IMR-90 (cell line): Measurements from ENCODE around the gene HSPH1. TPM values are rescaled to one million over a fixed set of nuclear protein-coding genes. Genes with fewer than 3 reads are reported as not detected.

Experiments
- ATAC-seq: fragments of 200-7000 bp; cut with Tn5 transposase; 2 replicates; pipeline ENCODE4 v1.9.1; 2020; ENCODE audit warnings: low read depth, mild to moderate bottlenecking, moderate library complexity
- Bru-seq: library from RNA; stranded (reverse); fragments of 400-500 nt; gene quantifications from one replicate; lab custom pipeline; 2021; lab: Mats Ljungman, UMichigan
- BruChase-seq, 2 experiments: library from RNA; stranded (reverse); fragments of 400-500 nt; gene quantifications; one replicate each; lab custom pipeline; 2021; lab: Mats Ljungman, UMichigan
- BruUV-seq: library from RNA; stranded (reverse); fragments of 400-500 nt; replicated peaks from 2 replicates; lab custom pipeline; 2021; lab: Mats Ljungman, UMichigan
- CTCF ChIA-PET: fragments of 300-600 bp; formaldehyde crosslinking; extraction: SDS; loops from one replicate; lab custom pipeline; 2021; ENCODE audit warnings: antibody characterized with exemption; lab: Yijun Ruan, JAX
- POLR2A ChIA-PET: fragments of 300-600 bp; sonication (Branson Sonifier 250); formaldehyde crosslinking; loops from one replicate; lab custom pipeline; 2022; ENCODE audit warnings: antibody characterized with exemption; ENCODE audit not compliant: unreplicated experiment; lab: Charles Lee
- DNase-seq: peaks from one replicate; pipeline ENCODE4 v3.0.0; 2013
- H2AFZ ChIP-seq: replicated peaks from 2 replicates; pipeline ENCODE3; 2013; ENCODE audit warnings: low read length, mild to moderate bottlenecking; ENCODE audit not compliant: poor library complexity
- H2AK5ac ChIP-seq: 2 replicates; pipeline ENCODE4 v1.6.1; 2013; ENCODE audit warnings: low read depth, low read length, inconsistent platforms
- H2AK9ac ChIP-seq: replicated peaks from 2 replicates; pipeline ENCODE3; 2013; ENCODE audit warnings: mild to moderate bottlenecking, low read depth, low read length, moderate library complexity; ENCODE audit not compliant: poor library complexity
- H2BK120ac ChIP-seq: 2 replicates; pipeline ENCODE4 v1.6.1; 2013; ENCODE audit warnings: low read depth, low read length, inconsistent platforms
- H2BK15ac ChIP-seq: 3 replicates; pipeline ENCODE4 v1.6.1; 2013; ENCODE audit warnings: low read depth, low read length, inconsistent platforms
- H2BK20ac ChIP-seq: 2 replicates; pipeline ENCODE4 v1.6.1; 2013; ENCODE audit warnings: low read depth, mild to moderate bottlenecking, inconsistent platforms, low read length, moderate library complexity
- H2BK5ac ChIP-seq: 2 replicates; pipeline ENCODE4 v1.6.1; 2013; ENCODE audit warnings: mild to moderate bottlenecking, low read depth, low read length, inconsistent platforms; ENCODE audit not compliant: poor library complexity, severe bottlenecking
- H3K14ac ChIP-seq: replicated peaks from 2 replicates; pipeline ENCODE4 v1.6.1; 2013; ENCODE audit warnings: low read depth, low read length, inconsistent platforms
- H3K18ac ChIP-seq: 2 replicates; pipeline ENCODE4 v1.6.1; 2013; ENCODE audit warnings: low read depth, low read length, control low read depth
- H3K23ac ChIP-seq: 2 replicates; pipeline ENCODE4 v1.6.1; 2013; ENCODE audit warnings: low read depth, low read length, inconsistent platforms
- H3K27ac ChIP-seq: 2 replicates; pipeline ENCODE4 v1.5.1; 2013; ENCODE audit warnings: mild to moderate bottlenecking, control low read depth, low read length; ENCODE audit not compliant: insufficient read depth
- H3K27me3 ChIP-seq: 2 replicates; pipeline ENCODE4 v1.6.1; 2013; ENCODE audit warnings: low read length; ENCODE audit not compliant: control insufficient read depth, insufficient read depth
- H3K36me3 ChIP-seq: 2 replicates; pipeline ENCODE4 v1.6.1; 2013; ENCODE audit warnings: low read length, mixed read lengths; ENCODE audit not compliant: control insufficient read depth, insufficient read depth
- H3K4ac ChIP-seq: 2 replicates; pipeline ENCODE4 v1.6.1; 2013; ENCODE audit warnings: low read depth, low read length, inconsistent platforms
- H3K4me1 ChIP-seq: 2 replicates; pipeline ENCODE4 v1.6.1; 2013; ENCODE audit warnings: low read length, mixed read lengths; ENCODE audit not compliant: control insufficient read depth, insufficient read depth
- H3K4me2 ChIP-seq: 2 replicates; pipeline ENCODE4 v1.6.1; 2013; ENCODE audit warnings: low read depth, mild to moderate bottlenecking, control low read depth, low read length, moderate library complexity
- H3K4me3 ChIP-seq: 2 replicates; pipeline ENCODE4 v1.5.1; 2013; ENCODE audit warnings: low read depth, mild to moderate bottlenecking, control low read depth, low read length, moderate library complexity; ENCODE audit not compliant: insufficient read depth
- H3K56ac ChIP-seq: 2 replicates; pipeline ENCODE4 v1.6.1; 2013; ENCODE audit warnings: low read length, inconsistent platforms; ENCODE audit not compliant: insufficient read depth; ENCODE audit errors: extremely low read depth
- H3K79me1 ChIP-seq, 2 experiments: 2 replicates each; pipeline ENCODE4 v1.6.1; 2013; ENCODE audit warnings: low read length in 2 of 2, inconsistent platforms in 1 of 2, low read depth in 1 of 2
- H3K9ac ChIP-seq: 2 replicates; pipeline ENCODE4 v1.6.1; 2013; ENCODE audit warnings: low read depth, low read length, control low read depth
- H3K9me1 ChIP-seq: 2 replicates; pipeline ENCODE4 v1.6.1; 2013; ENCODE audit warnings: low read length, inconsistent platforms; ENCODE audit not compliant: insufficient read depth
- H3K9me3 ChIP-seq: 2 replicates; pipeline ENCODE4 v1.6.1; 2013; ENCODE audit warnings: low read length; ENCODE audit not compliant: control insufficient read depth, insufficient read depth
- H4K20me1 ChIP-seq: 2 replicates; pipeline ENCODE4 v1.6.1; 2013; ENCODE audit warnings: low read length, inconsistent platforms; ENCODE audit not compliant: insufficient read depth
- H4K5ac ChIP-seq: 2 replicates; pipeline ENCODE4 v1.6.1; 2013; ENCODE audit warnings: mild to moderate bottlenecking, low read depth, low read length, control low read depth
- H4K8ac ChIP-seq, 2 experiments: 2 replicates each; pipeline ENCODE4 v1.6.1; 2013; ENCODE audit warnings: low read depth in 2 of 2, low read length in 2 of 2, control low read depth in 1 of 2, inconsistent platforms in 1 of 2
- H4K91ac ChIP-seq: 2 replicates; pipeline ENCODE4 v1.6.1; 2013; ENCODE audit warnings: low read depth, low read length, inconsistent platforms; ENCODE audit not compliant: insufficient read depth
- BHLHE40 ChIP-seq: fragments of 150-350 bp; IDR thresholded peaks from 2 replicates; pipeline ENCODE4 v1.6.1; 2016; ENCODE audit warnings: mild to moderate bottlenecking, low read depth, low read length
- CEBPB ChIP-seq: IDR thresholded peaks from 2 replicates; pipeline ENCODE4 v1.6.1; 2012; ENCODE audit warnings: low read depth, low read length, improper control_type of control experiment
- CHD1 ChIP-seq: IDR thresholded peaks from 2 replicates; pipeline ENCODE4 v1.6.1; 2012; ENCODE audit warnings: low read depth, low read length, improper control_type of control experiment
- CTCF ChIP-seq: conservative IDR thresholded peaks from 2 replicates; pipeline ENCODE4 v1.5.1; 2012; ENCODE audit warnings: mild to moderate bottlenecking, low read depth, low read length, improper control_type of control experiment
- ELK1 ChIP-seq: fragments of 150-350 bp; IDR thresholded peaks from 2 replicates; pipeline ENCODE4 v1.6.1; 2016; ENCODE audit warnings: low read depth, mild to moderate bottlenecking, low read length, moderate library complexity, borderline replicate concordance
- FOS ChIP-seq: fragments of 150-350 bp; IDR thresholded peaks from 2 replicates; pipeline ENCODE4 v1.6.1; 2016; ENCODE audit warnings: low read depth, low read length
- MXI1 ChIP-seq: IDR thresholded peaks from 2 replicates; pipeline ENCODE4 v1.6.1; 2012; ENCODE audit warnings: low read depth, mild to moderate bottlenecking, low read length, moderate library complexity, borderline replicate concordance
- POLR2A ChIP-seq: IDR thresholded peaks from 2 replicates; pipeline ENCODE4 v1.6.1; 2012; ENCODE audit warnings: mild to moderate bottlenecking, low read depth, low read length
- RCOR1 ChIP-seq: IDR thresholded peaks from 2 replicates; pipeline ENCODE4 v1.6.1; 2012; ENCODE audit warnings: mild to moderate bottlenecking, low read length, improper control_type of control experiment; ENCODE audit not compliant: insufficient replicate concordance
- RFX5 ChIP-seq: IDR thresholded peaks from 2 replicates; pipeline ENCODE4 v1.8.0; 2012; ENCODE audit warnings: low read depth, mild to moderate bottlenecking, low read length, moderate library complexity
- SMC3 ChIP-seq: fragments of 150-350 bp; IDR thresholded peaks from 2 replicates; pipeline ENCODE4 v1.6.1; 2016; ENCODE audit warnings: low read depth, mild to moderate bottlenecking, antibody characterized with exemption, low read length, moderate library complexity
- USF2 ChIP-seq: fragments of 150-350 bp; IDR thresholded peaks from 2 replicates; pipeline ENCODE4 v1.6.1; 2017; ENCODE audit warnings: mild to moderate bottlenecking, antibody characterized with exemption, low read length, low read depth
- WGBS, 2 experiments: methylation state at CpG; one replicate each; pipeline versions ENCODE4 v1.1.5 to v1.1.7; 2013; ENCODE audit warnings: missing lambda C conversion rate in 2 of 2; ENCODE audit not compliant: insufficient read length in 1 of 2; ENCODE audit errors: extremely low coverage in 2 of 2; 5-methylcytosine and 5-hydroxymethylcytosine counted together
- dilution Hi-C: fragments of 300-500 bp; cut with HindIII; formaldehyde crosslinking; loops from one replicate; pipeline ENCODE4 v1.14.3; 2018; ENCODE audit warnings: low sequenced_read_pairs; ENCODE audit not compliant: unreplicated experiment
- in situ Hi-C: fragments of 300-500 bp; cut with MboI; formaldehyde crosslinking; loops from 3 replicates; pipeline ENCODE4 v1.14.3; 2019; ENCODE audit warnings: low sequenced_read_pairs, inconsistent platforms, mixed read lengths
- intact Hi-C: fragments of 100-400 bp; cut with micrococcal nuclease; formaldehyde crosslinking; loops from 2 replicates; pipeline ENCODE4 v1.10.0; 2022
- long read RNA-seq: library from polyadenylated mRNA; unstranded; transcript quantifications from one replicate; pipeline ENCODE4 v2.0.0, GENCODE V29; 2021; ENCODE audit not compliant: unreplicated experiment
- polyA plus RNA-seq, 3 experiments: library from polyadenylated mRNA; depleted of rRNA; stranded (reverse); fragments of >200 nt; gene quantifications; 2 replicates each; pipeline ENCODE4 v1.2.3, GENCODE V29; 2012; ENCODE audit warnings: low replicate concordance in 1 of 3
- total RNA-seq: library from RNA; depleted of rRNA; stranded (reverse); fragments of >200 nt; gene quantifications from 2 replicates; pipeline ENCODE4 v1.2.3, GENCODE V29; 2012; rRNA removed

The HSPH1 gene
- total RNA-seq: 40.3 and 58.3 TPM in 2 replicates
- polyA plus RNA-seq (2012; rRNA removed): 35.4 and 36.8 TPM in 2 replicates
- 6.7 and 13.1 TPM in 2 replicates for polyA plus RNA-seq (2012; cell fraction: cytosol; rRNA removed)
- polyA plus RNA-seq (2012; cell fraction: nucleus; rRNA removed; ENCODE audit: low replicate concordance): 8.7 and 30.2 TPM in 2 replicates
- Bru-seq, nascent RNA: percentile 76 among the genes with signal in this experiment
- percentile 79 among the genes with signal in this experiment for BruChase-seq, experiment 1, labeled RNA remaining after a 6-hour chase
- BruChase-seq, experiment 2, labeled RNA remaining after a 2-hour chase: percentile 79 among the genes with signal in this experiment
- long read RNA-seq, full-length matches to known transcripts: 116 of 173 reads
- long read RNA-seq, partial matches to known transcripts: 43 of 173 reads
- long read RNA-seq, other reads (novel, unspliced or antisense): 14 of 173 reads

DNA sequence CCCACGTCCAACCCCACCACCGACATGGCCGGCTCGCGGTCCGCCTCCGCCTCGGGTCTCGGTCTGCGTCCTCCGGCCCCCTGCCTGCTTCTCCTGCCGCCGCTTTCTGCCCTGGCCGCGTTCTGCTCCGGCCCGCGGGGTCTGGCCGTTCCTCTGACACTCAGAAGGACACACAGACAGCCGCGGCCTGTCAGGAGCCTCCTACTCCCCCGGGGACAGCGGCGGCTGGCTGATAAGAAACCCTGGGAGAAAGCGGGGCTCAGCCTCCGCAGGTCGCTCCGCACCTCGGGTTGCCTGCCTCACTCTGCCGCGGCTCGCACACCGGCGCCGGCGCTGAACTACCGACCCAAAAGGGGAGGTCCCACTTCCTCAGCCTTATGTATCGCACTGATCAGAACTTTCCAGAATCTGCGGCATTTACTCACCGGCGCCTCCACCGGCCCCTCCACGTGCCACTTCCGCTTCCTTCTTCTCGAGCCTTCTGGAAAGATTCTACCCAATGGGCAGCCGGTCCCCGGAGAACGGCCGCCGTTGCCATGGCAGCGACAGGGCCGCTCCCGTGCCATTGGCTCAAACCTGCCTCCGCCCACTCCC, at the start of gene HSPH1:
TSS of gene HSPH1 (minus strand) at position 348 of the 594 bp plus-strand sequence. CDS start at position 26, 322 bp downstream.
- peak; percentile 97 for DNase-seq
- peak within 1 kb of the TSS; percentile 97 for H2AK9ac ChIP-seq
- peaks cover 15% of the 10 kb centered on the region for H4K20me1 ChIP-seq
- peak within 1 kb of the TSS; percentile 62 for H2AK5ac ChIP-seq
- H3K9me3 ChIP-seq: no peaks in the 10 kb centered on the region
- peak within 1 kb of the TSS; percentile 82 for H2BK120ac ChIP-seq
- H2BK20ac ChIP-seq: peak within 1 kb of the TSS; percentile 56; the same call in 1 of the 2 replicates
- in situ Hi-C loops: no loop called here
- dilution Hi-C loops: no loop called here
- peaks cover 0 to 20% of the 10 kb centered on the region in 2 experiments; a peak in 2 of 4 replicates for H3K79me1 ChIP-seq
- H3K56ac ChIP-seq: peak within 1 kb of the TSS; percentile 74
- peak within 1 kb of the TSS; percentile 61; the same call in 1 of the 2 replicates for H4K5ac ChIP-seq
- H3K14ac ChIP-seq: peak within 1 kb of the TSS; percentile 80
- H3K4me1 ChIP-seq: no peaks in the 10 kb centered on the region; the same call in 1 of the 2 replicates
- peak within 1 kb of the TSS; percentile 86 for H3K4ac ChIP-seq
- peak within 1 kb of the TSS; percentile 81 for H3K4me3 ChIP-seq
- POLR2A ChIA-PET: no interaction called here
- CTCF ChIA-PET: no interaction called here
- peak within 1 kb of the TSS; percentile 39; the same call in 1 of the 3 replicates for H2BK15ac ChIP-seq
- peak within 1 kb of the TSS; percentile 99 for H2AFZ ChIP-seq
- peak; percentile 91 for ATAC-seq
- peak within 1 kb of the TSS; percentile 76 for H2BK5ac ChIP-seq
- H4K8ac ChIP-seq: peak within 1 kb of the TSS; percentile 41 to 91
- peak within 1 kb of the TSS; percentile 84 for H3K23ac ChIP-seq
- intact Hi-C loops: loop anchor here (5.0 kb wide), 1 partner anchor 114 kb away; no protein-coding TSS in a partner anchor
- H3K9ac ChIP-seq: peak within 1 kb of the TSS; percentile 84
- 0 out of 2 replicates have a peak, but pooled peaks cover 2% of the 10 kb centered on the region for H3K36me3 ChIP-seq
- TF ChIP-seq RCOR1: no peak
- TF ChIP-seq POLR2A: peak; percentile 93
- peak; percentile 98 for TF ChIP-seq MXI1
- TF ChIP-seq SMC3: no peak
- peak; percentile 84 for TF ChIP-seq USF2
- TF ChIP-seq ELK1: no peak
- TF ChIP-seq RFX5: peak; percentile 67
- peak; percentile 97 for TF ChIP-seq BHLHE40
- TF ChIP-seq CHD1: 0 out of 2 replicates have a peak, but pooled peaks have one; percentile 65
- no peak; the same call in 1 of the 2 replicates for TF ChIP-seq FOS
- TF ChIP-seq CEBPB: no peak
- peak; percentile 30; the same call in 1 of the 2 replicates for TF ChIP-seq CTCF
- 0% methylated on average over 11 of the region's 54 CpGs; no CpG with 5 or more reads in 1 of the 2 experiments for WGBS, 2 experiments
- peak within 1 kb of the TSS; percentile 97 for H3K4me2 ChIP-seq
- peak within 1 kb of the TSS; percentile 57 for H4K91ac ChIP-seq
- H3K27me3 ChIP-seq: no peaks in the 10 kb centered on the region
- H3K27ac ChIP-seq: peak within 1 kb of the TSS; percentile 75
- peak within 1 kb of the TSS; percentile 53; the same call in 1 of the 2 replicates for H3K18ac ChIP-seq
- no TSS peak for BruUV-seq
- H3K9me1 ChIP-seq: no peaks in the 10 kb centered on the region
